Liver (tissue), 9 donors: ENCODE data around the gene PCYT2. TPM values are rescaled to one million over a fixed set of nuclear protein-coding genes. Genes with fewer than 3 reads are reported as not detected.

Experiments
- DNase-seq: peaks from one replicate; pipeline ENCODE4 v3.0.0-alpha.2; 2017; ENCODE audit warnings: low spot score
- H3K27ac ChIP-seq, 2 donors: one replicate each; pipeline ENCODE4 v1.7.0; 2013; ENCODE audit warnings: inconsistent platforms in 2 of 2, low read length in 2 of 2, control low read depth in 1 of 2, low read depth in 1 of 2, mild to moderate bottlenecking in 1 of 2
- H3K27me3 ChIP-seq, 4 donors: one replicate each; pipeline versions ENCODE4 v1.6.1 to v1.7.0; 2013; ENCODE audit warnings: low read length in 3 of 4, inconsistent platforms in 1 of 4, mild to moderate bottlenecking in 1 of 4, moderate library complexity in 1 of 4; ENCODE audit not compliant: control insufficient read depth in 4 of 4, insufficient read depth in 4 of 4
- H3K36me3 ChIP-seq, 4 donors: one replicate each; pipeline versions ENCODE4 v1.6.1 to v1.7.0; 2013; ENCODE audit warnings: low read length in 3 of 4, mild to moderate bottlenecking in 3 of 4, low read depth in 1 of 4, moderate library complexity in 1 of 4; ENCODE audit not compliant: control insufficient read depth in 4 of 4, insufficient read depth in 3 of 4
- H3K4me1 ChIP-seq, 4 donors: one replicate each; pipeline versions ENCODE4 v1.6.1 to v1.7.0; 2013; ENCODE audit warnings: low read length in 3 of 4, mild to moderate bottlenecking in 3 of 4, moderate library complexity in 1 of 4; ENCODE audit not compliant: control insufficient read depth in 4 of 4, insufficient read depth in 4 of 4
- H3K4me3 ChIP-seq, 3 donors: one replicate each; pipeline versions ENCODE4 v1.6.1 to v1.7.0; 2013; ENCODE audit warnings: low read length in 3 of 3, control low read depth in 1 of 3, low read depth in 1 of 3, mild to moderate bottlenecking in 1 of 3
- H3K9ac ChIP-seq, 2 donors: one replicate each; pipeline ENCODE4 v1.7.0; 2013; ENCODE audit warnings: low read length in 2 of 2, mild to moderate bottlenecking in 2 of 2, moderate library complexity in 2 of 2, control low read depth in 1 of 2, low read depth in 1 of 2
- H3K9me3 ChIP-seq, 4 donors: one replicate each; pipeline versions ENCODE4 v1.6.1 to v1.7.0; 2013; ENCODE audit warnings: low read length in 3 of 4; ENCODE audit not compliant: control insufficient read depth in 4 of 4
- EGR1 ChIP-seq, 2 donors: IDR thresholded peaks; 2 replicates each; pipeline ENCODE4 v1.6.1; 2016 to 2018; ENCODE audit warnings: antibody characterized with exemption in 2 of 2, low read depth in 2 of 2
- FOXA1 ChIP-seq: IDR thresholded peaks from 2 replicates; pipeline ENCODE4 v1.6.1; 2016; ENCODE audit warnings: antibody characterized with exemption
- FOXA2 ChIP-seq: IDR thresholded peaks from 2 replicates; pipeline ENCODE4 v1.6.1; 2016; ENCODE audit warnings: antibody characterized with exemption
- GABPA ChIP-seq, 2 donors: IDR thresholded peaks in 1 of 2; conservative IDR thresholded peaks in 1 of 2; 2 replicates each; pipeline ENCODE4 v1.6.1; 2016; ENCODE audit warnings: antibody characterized with exemption in 2 of 2, mild to moderate bottlenecking in 1 of 2, moderate library complexity in 1 of 2
- HNF4A ChIP-seq, 2 donors: conservative IDR thresholded peaks; 2 replicates each; pipeline ENCODE4 v1.6.1; 2016; ENCODE audit warnings: antibody characterized with exemption in 2 of 2, mild to moderate bottlenecking in 2 of 2
- HNF4G ChIP-seq: IDR thresholded peaks from 2 replicates; pipeline ENCODE4 v1.6.1; 2016; ENCODE audit warnings: antibody characterized with exemption
- JUND ChIP-seq, 2 donors: IDR thresholded peaks; 2 replicates each; pipeline ENCODE4 v1.6.1; 2016; ENCODE audit warnings: antibody characterized with exemption in 2 of 2
- NR2F2 ChIP-seq: IDR thresholded peaks from 2 replicates; pipeline ENCODE4 v1.6.1; 2016; ENCODE audit warnings: antibody characterized with exemption
- RAD21 ChIP-seq, 2 donors: IDR thresholded peaks; 2 replicates each; pipeline ENCODE4 v1.6.1; 2016; ENCODE audit warnings: antibody characterized with exemption in 2 of 2, mild to moderate bottlenecking in 2 of 2
- RXRA ChIP-seq, 2 donors: IDR thresholded peaks; 2 replicates each; pipeline ENCODE4 v1.6.1; 2017 to 2018; ENCODE audit warnings: antibody characterized with exemption in 2 of 2, mild to moderate bottlenecking in 1 of 2
- SP1 ChIP-seq: IDR thresholded peaks from 2 replicates; pipeline ENCODE4 v1.6.1; 2018; ENCODE audit warnings: antibody characterized with exemption, mild to moderate bottlenecking
- TAF1 ChIP-seq: conservative IDR thresholded peaks from 2 replicates; pipeline ENCODE4 v1.6.1; 2016; ENCODE audit warnings: antibody characterized with exemption, mild to moderate bottlenecking
- YY1 ChIP-seq: IDR thresholded peaks from 2 replicates; pipeline ENCODE4 v1.6.1; 2016; ENCODE audit warnings: antibody characterized with exemption, mild to moderate bottlenecking
- WGBS: extraction: QIAGEN DNeasy Blood & Tissue Kit; methylation state at CpG from one replicate; pipeline ENCODE4 v1.1.7; 2013; 5-methylcytosine and 5-hydroxymethylcytosine counted together
- polyA plus RNA-seq, 2 donors: library from polyadenylated mRNA; stranded (reverse) in 1 of 2; unstranded in 1 of 2; fragments of 200-250 nt in 1 of 2; fragments of >200 nt in 1 of 2; fragmentation: Nextera tagmentation in 1 of 2; extraction: Ambion mirVana in 1 of 2; gene quantifications; one replicate each; pipeline versions ENCODE4 v1.2.1 to v1.2.3, GENCODE V29; 2013 to 2015
- total RNA-seq, 2 donors: library from RNA; depleted of rRNA; stranded (reverse); fragments of >200 nt; gene quantifications; one replicate each; pipeline ENCODE4 v1.2.3, GENCODE V29; 2014
- TF ChIP-seq, protein P1 (sequence below): IDR thresholded peaks from 2 replicates; pipeline ENCODE4 v1.6.1; 2016; ENCODE audit warnings: antibody characterized with exemption
- TF ChIP-seq, protein P2 (sequence below): IDR thresholded peaks from 2 replicates; pipeline ENCODE4 v1.6.1; 2016; ENCODE audit warnings: antibody characterized with exemption, mild to moderate bottlenecking
- TF ChIP-seq, protein P3 (sequence below): fragments of 150-350 bp; IDR thresholded peaks from 2 replicates; pipeline ENCODE4 v1.5.1; 2017; ENCODE audit warnings: improper control_type of control experiment, low read depth, low read length; ENCODE audit not compliant: missing input control
- TF ChIP-seq, protein P4 (sequence below): IDR thresholded peaks from 2 replicates; pipeline ENCODE4 v1.6.1; 2016; ENCODE audit warnings: antibody characterized with exemption
- TF ChIP-seq, protein P5 (sequence below): IDR thresholded peaks from 2 replicates; pipeline ENCODE4 v1.6.1; 2016; ENCODE audit warnings: antibody characterized with exemption
- donor health status: healthy.
- donor health status: healthy.
- donor health status: healthy.
- donor health status: healthy.
- donor health status: healthy.

The PCYT2 gene
- total and polyA plus RNA-seq, 4 donors: 63.9 to 101 (median 88.4) TPM

DNA sequence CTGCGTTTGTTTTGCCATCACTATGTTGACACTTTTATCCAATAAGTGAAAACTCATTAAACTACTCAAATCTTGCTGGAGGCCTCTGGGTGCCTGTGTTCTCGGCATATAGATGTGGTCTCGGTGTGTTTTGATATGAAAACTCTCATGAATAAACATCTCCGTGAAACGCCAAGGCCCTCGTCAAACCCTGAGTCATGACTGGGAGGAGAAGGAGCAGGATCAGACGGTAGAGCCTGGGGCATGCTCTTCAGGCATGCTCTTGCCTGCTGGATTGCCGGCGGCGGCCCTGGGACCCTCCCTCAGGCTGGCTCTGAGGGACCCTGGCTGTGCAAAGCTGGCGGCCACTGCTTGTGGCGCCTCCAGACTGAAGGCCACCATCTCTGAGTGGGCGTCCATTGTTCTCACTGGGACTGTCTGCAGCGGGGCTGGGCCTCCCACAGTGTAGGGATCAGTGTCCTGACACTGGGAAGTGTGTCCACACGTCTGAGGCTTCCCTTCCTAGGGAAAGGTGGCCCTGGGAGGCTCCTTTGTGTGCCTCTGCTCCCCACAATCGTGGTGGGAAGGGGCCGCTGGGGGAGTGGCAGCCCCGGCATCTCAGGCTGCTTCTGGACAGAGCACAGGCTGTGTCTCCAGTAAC, 10.9 kb downstream of the PCYT2 start:
- TF ChIP-seq, protein P1, sequence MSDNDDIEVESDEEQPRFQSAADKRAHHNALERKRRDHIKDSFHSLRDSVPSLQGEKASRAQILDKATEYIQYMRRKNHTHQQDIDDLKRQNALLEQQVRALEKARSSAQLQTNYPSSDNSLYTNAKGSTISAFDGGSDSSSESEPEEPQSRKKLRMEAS: no peak
- TF ChIP-seq YY1 (no peak), JUND (IDR thresholded peaks at IDR 0.05) (no peak), TAF1 (no peak), NR2F2 (no peak), RXRA (IDR thresholded peaks at IDR 0.05) (no peak), FOXA1 (no peak), EGR1 (IDR thresholded peaks at IDR 0.05; ENCODE audit: low read depth in 2 of 2) (no peak), GABPA (IDR thresholded peaks at IDR 0.05 in 1 of 2, conservative IDR thresholded peaks at IDR 0.05 in 1 of 2) (no peak), FOXA2 (no peak), HNF4G (no peak), HNF4A (conservative IDR thresholded peaks at IDR 0.05) (no peak), RAD21 (IDR thresholded peaks at IDR 0.05) (no peak), SP1 (no peak)
- TF ChIP-seq, protein P2, sequence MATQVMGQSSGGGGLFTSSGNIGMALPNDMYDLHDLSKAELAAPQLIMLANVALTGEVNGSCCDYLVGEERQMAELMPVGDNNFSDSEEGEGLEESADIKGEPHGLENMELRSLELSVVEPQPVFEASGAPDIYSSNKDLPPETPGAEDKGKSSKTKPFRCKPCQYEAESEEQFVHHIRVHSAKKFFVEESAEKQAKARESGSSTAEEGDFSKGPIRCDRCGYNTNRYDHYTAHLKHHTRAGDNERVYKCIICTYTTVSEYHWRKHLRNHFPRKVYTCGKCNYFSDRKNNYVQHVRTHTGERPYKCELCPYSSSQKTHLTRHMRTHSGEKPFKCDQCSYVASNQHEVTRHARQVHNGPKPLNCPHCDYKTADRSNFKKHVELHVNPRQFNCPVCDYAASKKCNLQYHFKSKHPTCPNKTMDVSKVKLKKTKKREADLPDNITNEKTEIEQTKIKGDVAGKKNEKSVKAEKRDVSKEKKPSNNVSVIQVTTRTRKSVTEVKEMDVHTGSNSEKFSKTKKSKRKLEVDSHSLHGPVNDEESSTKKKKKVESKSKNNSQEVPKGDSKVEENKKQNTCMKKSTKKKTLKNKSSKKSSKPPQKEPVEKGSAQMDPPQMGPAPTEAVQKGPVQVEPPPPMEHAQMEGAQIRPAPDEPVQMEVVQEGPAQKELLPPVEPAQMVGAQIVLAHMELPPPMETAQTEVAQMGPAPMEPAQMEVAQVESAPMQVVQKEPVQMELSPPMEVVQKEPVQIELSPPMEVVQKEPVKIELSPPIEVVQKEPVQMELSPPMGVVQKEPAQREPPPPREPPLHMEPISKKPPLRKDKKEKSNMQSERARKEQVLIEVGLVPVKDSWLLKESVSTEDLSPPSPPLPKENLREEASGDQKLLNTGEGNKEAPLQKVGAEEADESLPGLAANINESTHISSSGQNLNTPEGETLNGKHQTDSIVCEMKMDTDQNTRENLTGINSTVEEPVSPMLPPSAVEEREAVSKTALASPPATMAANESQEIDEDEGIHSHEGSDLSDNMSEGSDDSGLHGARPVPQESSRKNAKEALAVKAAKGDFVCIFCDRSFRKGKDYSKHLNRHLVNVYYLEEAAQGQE: no peak
- TF ChIP-seq, protein P3, sequence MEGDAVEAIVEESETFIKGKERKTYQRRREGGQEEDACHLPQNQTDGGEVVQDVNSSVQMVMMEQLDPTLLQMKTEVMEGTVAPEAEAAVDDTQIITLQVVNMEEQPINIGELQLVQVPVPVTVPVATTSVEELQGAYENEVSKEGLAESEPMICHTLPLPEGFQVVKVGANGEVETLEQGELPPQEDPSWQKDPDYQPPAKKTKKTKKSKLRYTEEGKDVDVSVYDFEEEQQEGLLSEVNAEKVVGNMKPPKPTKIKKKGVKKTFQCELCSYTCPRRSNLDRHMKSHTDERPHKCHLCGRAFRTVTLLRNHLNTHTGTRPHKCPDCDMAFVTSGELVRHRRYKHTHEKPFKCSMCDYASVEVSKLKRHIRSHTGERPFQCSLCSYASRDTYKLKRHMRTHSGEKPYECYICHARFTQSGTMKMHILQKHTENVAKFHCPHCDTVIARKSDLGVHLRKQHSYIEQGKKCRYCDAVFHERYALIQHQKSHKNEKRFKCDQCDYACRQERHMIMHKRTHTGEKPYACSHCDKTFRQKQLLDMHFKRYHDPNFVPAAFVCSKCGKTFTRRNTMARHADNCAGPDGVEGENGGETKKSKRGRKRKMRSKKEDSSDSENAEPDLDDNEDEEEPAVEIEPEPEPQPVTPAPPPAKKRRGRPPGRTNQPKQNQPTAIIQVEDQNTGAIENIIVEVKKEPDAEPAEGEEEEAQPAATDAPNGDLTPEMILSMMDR: no peak
- TF ChIP-seq, protein P4, sequence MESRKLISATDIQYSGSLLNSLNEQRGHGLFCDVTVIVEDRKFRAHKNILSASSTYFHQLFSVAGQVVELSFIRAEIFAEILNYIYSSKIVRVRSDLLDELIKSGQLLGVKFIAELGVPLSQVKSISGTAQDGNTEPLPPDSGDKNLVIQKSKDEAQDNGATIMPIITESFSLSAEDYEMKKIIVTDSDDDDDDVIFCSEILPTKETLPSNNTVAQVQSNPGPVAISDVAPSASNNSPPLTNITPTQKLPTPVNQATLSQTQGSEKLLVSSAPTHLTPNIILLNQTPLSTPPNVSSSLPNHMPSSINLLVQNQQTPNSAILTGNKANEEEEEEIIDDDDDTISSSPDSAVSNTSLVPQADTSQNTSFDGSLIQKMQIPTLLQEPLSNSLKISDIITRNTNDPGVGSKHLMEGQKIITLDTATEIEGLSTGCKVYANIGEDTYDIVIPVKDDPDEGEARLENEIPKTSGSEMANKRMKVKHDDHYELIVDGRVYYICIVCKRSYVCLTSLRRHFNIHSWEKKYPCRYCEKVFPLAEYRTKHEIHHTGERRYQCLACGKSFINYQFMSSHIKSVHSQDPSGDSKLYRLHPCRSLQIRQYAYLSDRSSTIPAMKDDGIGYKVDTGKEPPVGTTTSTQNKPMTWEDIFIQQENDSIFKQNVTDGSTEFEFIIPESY: no peak
- TF ChIP-seq, protein P5, sequence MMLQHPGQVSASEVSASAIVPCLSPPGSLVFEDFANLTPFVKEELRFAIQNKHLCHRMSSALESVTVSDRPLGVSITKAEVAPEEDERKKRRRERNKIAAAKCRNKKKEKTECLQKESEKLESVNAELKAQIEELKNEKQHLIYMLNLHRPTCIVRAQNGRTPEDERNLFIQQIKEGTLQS: no peak
- Histone ChIP-seq H3K4me1 (peaks cover 2 to 23% (median 12%) of the 10 kb centered on the region in 4 donors), H3K9ac (no peak overlapping the region), H3K9me3 (no peaks in the 10 kb centered on the region), H3K4me3 (no peak overlapping the region), H3K27ac (no peak overlapping the region), H3K27me3 (no peaks in the 10 kb centered on the region), H3K36me3 (peaks cover 8 to 39% (median 10%) of the 10 kb centered on the region in 4 donors)
- WGBS: 88% methylated on average over 18 of the region's 18 CpGs
- no peak for DNase-seq
